PC-3 (cell line): ENCODE data around the gene NDUFA3. TPM values are rescaled to one million over a fixed set of nuclear protein-coding genes. Genes with fewer than 3 reads are reported as not detected.

Source experiments
- ATAC-seq: fragments of 200-7000 bp; cut with Tn5 transposase; 2 replicates; pipeline ENCODE4 v1.9.1; 2020; ENCODE audit warnings: mild to moderate bottlenecking, moderate library complexity
- BruUV-seq: library from RNA; stranded (reverse); fragments of 400-500 nt; replicated peaks from 2 replicates; lab custom pipeline; 2021; lab: Mats Ljungman, UMichigan
- CTCF ChIA-PET: fragments of 300-600 bp; sonication (Branson Sonifier 250); formaldehyde crosslinking; loops from one replicate; lab custom pipeline; 2022; ENCODE audit warnings: antibody characterized with exemption; lab: Charles Lee
- POLR2A ChIA-PET: fragments of 300-600 bp; sonication (Branson Sonifier 250); formaldehyde crosslinking; loops from one replicate; lab custom pipeline; 2022; ENCODE audit warnings: antibody characterized with exemption; ENCODE audit not compliant: unreplicated experiment; lab: Charles Lee
- DNase-seq: peaks from one replicate; pipeline ENCODE4 v3.0.0-alpha.2; 2015
- H2AFZ ChIP-seq: fragments of 300-600 bp; sonication (generic); 2 replicates; pipeline ENCODE4 v1.6.0; 2016; ENCODE audit warnings: antibody characterized with exemption, low read length
- H3F3A ChIP-seq: fragments of 300-600 bp; sonication (generic); one replicate; pipeline ENCODE4 v1.6.0; 2017; ENCODE audit warnings: antibody characterized with exemption, low read length, control low read depth, mild to moderate bottlenecking; ENCODE audit not compliant: unreplicated experiment
- H3K27ac ChIP-seq: fragments of 300-600 bp; sonication (generic); 2 replicates; pipeline ENCODE4 v1.5.1; 2016; ENCODE audit warnings: mild to moderate bottlenecking, low read length
- H3K27me3 ChIP-seq: fragments of 300-600 bp; sonication (generic); 2 replicates; pipeline ENCODE4 v1.6.1; 2016; ENCODE audit warnings: low read length, mixed read lengths
- H3K36me3 ChIP-seq: fragments of 300-600 bp; sonication (generic); 2 replicates; pipeline ENCODE4 v1.6.1; 2016; ENCODE audit warnings: low read depth, mixed run types, low read length, mixed read lengths
- H3K4me1 ChIP-seq: fragments of 300-600 bp; sonication (generic); 2 replicates; pipeline ENCODE4 v1.5.1; 2016; ENCODE audit warnings: low read length; ENCODE audit not compliant: insufficient read depth
- H3K4me2 ChIP-seq: fragments of 300-600 bp; sonication (generic); 2 replicates; pipeline ENCODE4 v1.6.0; 2016; ENCODE audit warnings: low read length
- H3K4me3 ChIP-seq: fragments of 300-600 bp; sonication (generic); 2 replicates; pipeline ENCODE4 v1.5.1; 2016; ENCODE audit warnings: mild to moderate bottlenecking, low read length, mixed read lengths
- H3K79me2 ChIP-seq: fragments of 300-600 bp; sonication (generic); 2 replicates; pipeline ENCODE4 v1.6.1; 2017; ENCODE audit warnings: low read length, mixed read lengths
- H3K9ac ChIP-seq: fragments of 300-600 bp; sonication (generic); 2 replicates; pipeline ENCODE4 v1.6.0; 2016; ENCODE audit warnings: mild to moderate bottlenecking, low read length
- H3K9me2 ChIP-seq: fragments of 300-600 bp; sonication (generic); replicated peaks from 2 replicates; pipeline ENCODE4 v1.6.1; 2016; ENCODE audit warnings: mixed run types, low read length, mixed read lengths
- H3K9me3 ChIP-seq: fragments of 300-600 bp; sonication (generic); 2 replicates; pipeline ENCODE4 v1.6.1; 2016; ENCODE audit warnings: low read length, mixed read lengths
- H4K20me1 ChIP-seq: fragments of 300-600 bp; sonication (generic); 2 replicates; pipeline ENCODE4 v1.6.1; 2016; ENCODE audit warnings: low read length, mixed read lengths
- EZH2 ChIP-seq: fragments of 300-600 bp; sonication (generic); IDR thresholded peaks from one replicate; pipeline ENCODE4 v1.6.1; 2017; ENCODE audit warnings: antibody characterized with exemption, mild to moderate bottlenecking, low read length; ENCODE audit not compliant: unreplicated experiment
- EZH2phosphoT487 ChIP-seq: fragments of 300-600 bp; sonication (generic); IDR thresholded peaks from 2 replicates; pipeline ENCODE4 v1.6.1; 2018; ENCODE audit warnings: mild to moderate bottlenecking, antibody characterized with exemption, low read length, borderline replicate concordance
- intact Hi-C: fragments of 100-400 bp; cut with micrococcal nuclease; formaldehyde crosslinking; loops from 2 replicates; pipeline ENCODE4 v1.9.0; 2023
- total RNA-seq: library from RNA; depleted of rRNA; stranded (reverse); fragments of >200 nt; gene quantifications from 2 replicates; pipeline ENCODE4 v1.2.3, GENCODE V29; 2014
- TF ChIP-seq, protein P1 (sequence below): fragments of 300-600 bp; sonication (generic); conservative IDR thresholded peaks from 2 replicates; pipeline ENCODE4 v1.5.1; 2017; ENCODE audit warnings: antibody characterized with exemption, low read depth, mild to moderate bottlenecking, low read length

The NDUFA3 gene
- total RNA-seq, 1 experiment from 2014 or later, result 138 TPM

DNA sequence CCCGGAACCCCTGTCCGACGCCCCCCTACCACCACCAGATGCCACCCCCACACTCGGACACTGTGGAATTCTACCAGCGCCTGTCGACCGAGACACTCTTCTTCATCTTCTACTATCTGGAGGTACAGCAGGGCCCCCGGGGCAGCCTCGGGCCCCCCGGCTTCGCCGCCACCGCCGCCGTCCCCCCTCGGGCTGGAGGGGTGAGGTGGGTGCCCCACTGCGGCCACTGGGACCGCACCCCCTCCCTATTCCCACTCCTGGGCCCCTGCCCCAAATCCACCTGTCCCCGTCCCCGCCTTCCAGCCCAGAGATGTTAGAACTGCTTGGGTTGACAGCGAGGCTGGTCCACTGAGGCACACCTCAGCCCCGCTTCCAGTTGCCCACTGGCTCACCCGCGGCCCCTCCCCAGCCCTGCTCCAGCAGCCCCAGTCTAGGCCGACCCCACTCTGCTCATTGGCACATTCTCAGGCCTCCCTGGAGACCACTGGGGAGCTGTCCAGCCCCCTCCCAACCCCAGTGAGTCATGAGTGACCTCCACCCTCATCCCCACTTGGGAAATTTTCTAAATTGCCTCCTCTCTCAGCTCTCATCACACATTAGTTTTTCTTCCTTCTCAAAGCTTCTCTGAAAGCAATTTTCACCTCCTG is 50.3 kb downstream of the NDUFA3 start:
- ATAC-seq (no peak), DNase-seq (no peak)
- peaks cover 2% of the 10 kb centered on the region for H3K79me2 ChIP-seq
- H3K9me3 ChIP-seq, result no peaks in the 10 kb centered on the region
- no peak overlapping the region for H2AFZ ChIP-seq
- H3K9ac ChIP-seq, result no peak overlapping the region
- H3K4me2 ChIP-seq, result no peak overlapping the region
- intact Hi-C loops, result no loop called here
- H3K4me3 ChIP-seq, result no peak overlapping the region
- BruUV-seq, result no TSS peak
- H3K36me3 ChIP-seq, result peaks cover 65% of the 10 kb centered on the region
- no peaks in the 10 kb centered on the region for H3K27me3 ChIP-seq
- H4K20me1 ChIP-seq, result no peaks in the 10 kb centered on the region
- H3F3A ChIP-seq, result no peaks in the 10 kb centered on the region
- CTCF ChIA-PET, result no interaction called here
- H3K4me1 ChIP-seq, result peaks cover under 1% of the 10 kb centered on the region; the same call in 1 of the 2 replicates
- POLR2A ChIA-PET, result no interaction called here
- H3K27ac ChIP-seq, result no peak overlapping the region
- TF ChIP-seq EZH2 (no peak), EZH2phosphoT487 (no peak)
- TF ChIP-seq, protein P1, sequence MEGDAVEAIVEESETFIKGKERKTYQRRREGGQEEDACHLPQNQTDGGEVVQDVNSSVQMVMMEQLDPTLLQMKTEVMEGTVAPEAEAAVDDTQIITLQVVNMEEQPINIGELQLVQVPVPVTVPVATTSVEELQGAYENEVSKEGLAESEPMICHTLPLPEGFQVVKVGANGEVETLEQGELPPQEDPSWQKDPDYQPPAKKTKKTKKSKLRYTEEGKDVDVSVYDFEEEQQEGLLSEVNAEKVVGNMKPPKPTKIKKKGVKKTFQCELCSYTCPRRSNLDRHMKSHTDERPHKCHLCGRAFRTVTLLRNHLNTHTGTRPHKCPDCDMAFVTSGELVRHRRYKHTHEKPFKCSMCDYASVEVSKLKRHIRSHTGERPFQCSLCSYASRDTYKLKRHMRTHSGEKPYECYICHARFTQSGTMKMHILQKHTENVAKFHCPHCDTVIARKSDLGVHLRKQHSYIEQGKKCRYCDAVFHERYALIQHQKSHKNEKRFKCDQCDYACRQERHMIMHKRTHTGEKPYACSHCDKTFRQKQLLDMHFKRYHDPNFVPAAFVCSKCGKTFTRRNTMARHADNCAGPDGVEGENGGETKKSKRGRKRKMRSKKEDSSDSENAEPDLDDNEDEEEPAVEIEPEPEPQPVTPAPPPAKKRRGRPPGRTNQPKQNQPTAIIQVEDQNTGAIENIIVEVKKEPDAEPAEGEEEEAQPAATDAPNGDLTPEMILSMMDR, result no peak
- H3K9me2 ChIP-seq, result no peaks in the 10 kb centered on the region

GRCh38 chr19:54153731-54154326 is 51.2 kb downstream of the NDUFA3 start:
- H3K27me3 ChIP-seq, result no peaks in the 10 kb centered on the region
- BruUV-seq, result no TSS peak
- H3K4me3 ChIP-seq, result no peak overlapping the region
- ChIA-PET CTCF (no interaction called here), POLR2A (no interaction called here)
- H3K4me1 ChIP-seq, result peaks cover 9% of the 10 kb centered on the region
- H2AFZ ChIP-seq, result no peak overlapping the region
- no peak overlapping the region for H3K9ac ChIP-seq
- no peaks in the 10 kb centered on the region for H3K9me2 ChIP-seq
- H3K79me2 ChIP-seq, result peaks cover 10% of the 10 kb centered on the region
- peaks cover 61% of the 10 kb centered on the region for H3K36me3 ChIP-seq
- H4K20me1 ChIP-seq, result no peaks in the 10 kb centered on the region
- H3F3A ChIP-seq, result no peaks in the 10 kb centered on the region
- no peak overlapping the region for H3K4me2 ChIP-seq
- no peaks in the 10 kb centered on the region for H3K9me3 ChIP-seq
- intact Hi-C loops, result no loop called here
- TF ChIP-seq EZH2phosphoT487 (no peak), EZH2 (no peak)
- TF ChIP-seq, protein P1, result no peak
- ATAC-seq (no peak), DNase-seq (no peak)
- H3K27ac ChIP-seq, result no peak overlapping the region
